Fibroblast of lung (primary cell): ENCODE data around the gene PDCD1LG2. TPM values are rescaled to one million over a fixed set of nuclear protein-coding genes. Genes with fewer than 3 reads are reported as not detected.

Source experiments
- DNase-seq, 2 donors: peaks; one replicate each; pipeline versions ENCODE4 v3.0.0 to v3.0.0-alpha.2; 2010; ENCODE audit warnings: low read depth in 2 of 2
- H2AFZ ChIP-seq: 2 replicates; pipeline ENCODE4 v1.5.1; 2012; ENCODE audit warnings: low read length, control low read depth, inconsistent platforms
- H3K27ac ChIP-seq: 2 replicates; pipeline ENCODE4 v1.5.1; 2011; ENCODE audit warnings: low read length, control low read depth; ENCODE audit not compliant: insufficient read depth
- H3K27me3 ChIP-seq: 2 replicates; pipeline ENCODE4 v1.5.1; 2011; ENCODE audit warnings: mild to moderate bottlenecking, low read length; ENCODE audit not compliant: control insufficient read depth, insufficient read depth
- H3K36me3 ChIP-seq: 2 replicates; pipeline ENCODE4 v1.5.1; 2011; ENCODE audit warnings: low read length; ENCODE audit not compliant: control insufficient read depth, insufficient read depth
- H3K4me1 ChIP-seq: 2 replicates; pipeline ENCODE4 v1.5.1; 2011; ENCODE audit warnings: low read length; ENCODE audit not compliant: control insufficient read depth, insufficient read depth; ENCODE audit errors: extremely low read depth
- H3K4me2 ChIP-seq: 2 replicates; pipeline ENCODE4 v1.5.1; 2011; ENCODE audit warnings: low read length, control low read depth; ENCODE audit not compliant: insufficient read depth; ENCODE audit errors: extremely low read depth
- H3K4me3 ChIP-seq, 4 experiments: fragments of 200-600 bp in 1 of 4; sonication (generic) in 1 of 4; replicated peaks in 1 of 4; 2 replicates each; pipeline ENCODE4 v1.5.1; 2011 to 2016; ENCODE audit warnings: low read length in 4 of 4, low read depth in 3 of 4, mild to moderate bottlenecking in 3 of 4, control low read depth in 2 of 4, inconsistent platforms in 1 of 4, mixed read lengths in 1 of 4; ENCODE audit not compliant: insufficient read depth in 1 of 4; ENCODE audit errors: control extremely low read depth in 1 of 4
- H3K79me2 ChIP-seq: 2 replicates; pipeline ENCODE4 v1.5.1; 2012; ENCODE audit warnings: mild to moderate bottlenecking, low read length, inconsistent platforms; ENCODE audit not compliant: control insufficient read depth, insufficient read depth
- H3K9ac ChIP-seq: 2 replicates; pipeline ENCODE4 v1.5.1; 2011; ENCODE audit warnings: mild to moderate bottlenecking, low read length, control low read depth; ENCODE audit not compliant: insufficient read depth
- H3K9me3 ChIP-seq: 2 replicates; pipeline ENCODE4 v1.5.1; 2012; ENCODE audit warnings: low read depth, low read length; ENCODE audit not compliant: control insufficient read depth, insufficient read depth
- H4K20me1 ChIP-seq: 2 replicates; pipeline ENCODE4 v1.5.1; 2011; ENCODE audit warnings: low read length; ENCODE audit not compliant: control insufficient read depth, insufficient read depth; ENCODE audit errors: extremely low read depth
- EZH2 ChIP-seq: IDR thresholded peaks from 2 replicates; pipeline ENCODE4 v1.5.1; 2012; ENCODE audit warnings: low read length, control low read depth, mild to moderate bottlenecking; ENCODE audit errors: missing control alignments
- polyA plus RNA-seq, 2 donors: library from polyadenylated mRNA; depleted of rRNA in 1 of 2; stranded (reverse) in 1 of 2; unstranded in 1 of 2; fragments of >200 nt; gene quantifications; 2 replicates each; pipeline ENCODE4 v1.2.1, GENCODE V29; 2011 to 2012; ENCODE audit warnings: missing spikeins in 1 of 2
- total RNA-seq: library from RNA; depleted of rRNA; stranded (reverse); fragments of >200 nt; gene quantifications from 2 replicates; pipeline ENCODE4 v1.2.1, GENCODE V29; 2014
- TF ChIP-seq, protein P1 (sequence below), 2 donors: IDR thresholded peaks in 1 of 2; conservative IDR thresholded peaks in 1 of 2; 1 replicate in 1 of 2; 2 replicates in 1 of 2; pipeline ENCODE4 v1.5.1; 2011 to 2012; ENCODE audit warnings: low read length in 2 of 2, control low read depth in 1 of 2, inconsistent platforms in 1 of 2, low read depth in 1 of 2, mild to moderate bottlenecking in 1 of 2

Gene PDCD1LG2
- total and polyA plus RNA-seq, 2 donors (not counting 1 experiment from before 2014, with no cell fraction given), result 6.9 to 16.9 TPM

DNA sequence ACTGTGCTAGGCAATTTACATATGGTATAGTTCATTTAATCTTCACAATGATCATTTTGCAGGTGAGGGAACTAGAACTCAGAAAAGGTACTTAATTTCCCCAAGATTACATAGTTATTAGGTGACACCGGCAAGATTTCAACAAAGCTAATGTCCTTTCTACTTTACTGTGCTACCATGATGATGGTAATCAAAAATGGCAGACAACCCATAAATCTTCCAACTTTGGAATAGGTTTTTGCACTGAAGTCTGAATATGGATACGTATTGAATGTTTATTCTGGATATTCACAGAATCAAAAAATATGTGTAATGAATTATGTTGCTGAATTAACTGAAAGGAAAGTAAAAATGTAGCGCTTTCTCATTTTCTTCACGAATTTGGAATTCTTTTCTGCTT lies 13.8 kb downstream of the PDCD1LG2 start:
- H3K4me1 ChIP-seq, result no peaks in the 10 kb centered on the region
- no peaks in the 10 kb centered on the region for H4K20me1 ChIP-seq
- H3K27me3 ChIP-seq, result no peaks in the 10 kb centered on the region
- no peak overlapping the region for H3K27ac ChIP-seq
- H3K79me2 ChIP-seq, result no peaks in the 10 kb centered on the region
- no peak overlapping the region for H2AFZ ChIP-seq
- no peak for TF ChIP-seq EZH2
- TF ChIP-seq, protein P1, sequence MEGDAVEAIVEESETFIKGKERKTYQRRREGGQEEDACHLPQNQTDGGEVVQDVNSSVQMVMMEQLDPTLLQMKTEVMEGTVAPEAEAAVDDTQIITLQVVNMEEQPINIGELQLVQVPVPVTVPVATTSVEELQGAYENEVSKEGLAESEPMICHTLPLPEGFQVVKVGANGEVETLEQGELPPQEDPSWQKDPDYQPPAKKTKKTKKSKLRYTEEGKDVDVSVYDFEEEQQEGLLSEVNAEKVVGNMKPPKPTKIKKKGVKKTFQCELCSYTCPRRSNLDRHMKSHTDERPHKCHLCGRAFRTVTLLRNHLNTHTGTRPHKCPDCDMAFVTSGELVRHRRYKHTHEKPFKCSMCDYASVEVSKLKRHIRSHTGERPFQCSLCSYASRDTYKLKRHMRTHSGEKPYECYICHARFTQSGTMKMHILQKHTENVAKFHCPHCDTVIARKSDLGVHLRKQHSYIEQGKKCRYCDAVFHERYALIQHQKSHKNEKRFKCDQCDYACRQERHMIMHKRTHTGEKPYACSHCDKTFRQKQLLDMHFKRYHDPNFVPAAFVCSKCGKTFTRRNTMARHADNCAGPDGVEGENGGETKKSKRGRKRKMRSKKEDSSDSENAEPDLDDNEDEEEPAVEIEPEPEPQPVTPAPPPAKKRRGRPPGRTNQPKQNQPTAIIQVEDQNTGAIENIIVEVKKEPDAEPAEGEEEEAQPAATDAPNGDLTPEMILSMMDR (conservative IDR thresholded peaks at IDR 0.05 in 1 of 2, IDR thresholded peaks at IDR 0.05 in 1 of 2; ENCODE audit: low read depth in 1 of 2, low read length in 2 of 2), result no peak
- no peak overlapping the region for H3K4me2 ChIP-seq
- no peaks in the 10 kb centered on the region for H3K9me3 ChIP-seq
- H3K36me3 ChIP-seq, result no peaks in the 10 kb centered on the region
- DNase-seq, result no peak
- no peak overlapping the region for H3K9ac ChIP-seq
- H3K4me3 ChIP-seq, result no peak overlapping the region

DNA sequence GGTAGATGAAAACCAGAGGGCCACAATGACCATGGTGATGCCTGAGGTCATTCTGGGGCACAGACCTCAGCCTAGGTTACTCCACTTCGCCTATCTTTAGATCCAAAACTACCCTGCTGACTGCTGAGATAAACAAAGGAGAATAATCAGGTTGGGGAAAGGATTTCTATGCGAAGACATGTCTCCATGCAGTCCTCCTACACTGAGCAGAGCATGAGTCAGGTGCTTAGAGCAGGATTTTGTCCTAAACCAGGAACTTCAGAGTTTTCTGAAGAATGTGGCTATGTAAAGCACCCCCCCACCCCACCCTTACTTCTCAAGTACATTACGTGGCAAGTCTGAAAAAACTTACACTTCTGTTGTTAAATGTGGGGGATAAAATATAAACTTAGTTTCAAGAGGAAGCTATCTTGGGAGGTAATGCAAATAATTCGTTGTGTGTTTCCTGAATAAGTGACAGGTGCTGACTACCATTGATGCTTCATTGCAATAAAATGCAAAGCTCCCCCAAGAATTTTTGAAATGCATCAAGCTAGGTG lies 19.4 kb downstream of the PDCD1LG2 start:
- no peak overlapping the region for H3K4me2 ChIP-seq
- H3K36me3 ChIP-seq, result no peaks in the 10 kb centered on the region
- H3K27me3 ChIP-seq, result no peaks in the 10 kb centered on the region
- H3K4me3 ChIP-seq, result no peak overlapping the region
- DNase-seq, result peak in 1 of 2 donors; percentile 86
- no peaks in the 10 kb centered on the region for H3K79me2 ChIP-seq
- H2AFZ ChIP-seq, result no peak overlapping the region
- no peaks in the 10 kb centered on the region for H3K4me1 ChIP-seq
- no peaks in the 10 kb centered on the region for H3K9me3 ChIP-seq
- no peak overlapping the region for H3K27ac ChIP-seq
- H3K9ac ChIP-seq, result no peak overlapping the region
- TF ChIP-seq EZH2, result no peak
- TF ChIP-seq, protein P1 (conservative IDR thresholded peaks at IDR 0.05 in 1 of 2, IDR thresholded peaks at IDR 0.05 in 1 of 2; ENCODE audit: low read depth in 1 of 2, low read length in 2 of 2), result no peak
- no peaks in the 10 kb centered on the region for H4K20me1 ChIP-seq

DNA sequence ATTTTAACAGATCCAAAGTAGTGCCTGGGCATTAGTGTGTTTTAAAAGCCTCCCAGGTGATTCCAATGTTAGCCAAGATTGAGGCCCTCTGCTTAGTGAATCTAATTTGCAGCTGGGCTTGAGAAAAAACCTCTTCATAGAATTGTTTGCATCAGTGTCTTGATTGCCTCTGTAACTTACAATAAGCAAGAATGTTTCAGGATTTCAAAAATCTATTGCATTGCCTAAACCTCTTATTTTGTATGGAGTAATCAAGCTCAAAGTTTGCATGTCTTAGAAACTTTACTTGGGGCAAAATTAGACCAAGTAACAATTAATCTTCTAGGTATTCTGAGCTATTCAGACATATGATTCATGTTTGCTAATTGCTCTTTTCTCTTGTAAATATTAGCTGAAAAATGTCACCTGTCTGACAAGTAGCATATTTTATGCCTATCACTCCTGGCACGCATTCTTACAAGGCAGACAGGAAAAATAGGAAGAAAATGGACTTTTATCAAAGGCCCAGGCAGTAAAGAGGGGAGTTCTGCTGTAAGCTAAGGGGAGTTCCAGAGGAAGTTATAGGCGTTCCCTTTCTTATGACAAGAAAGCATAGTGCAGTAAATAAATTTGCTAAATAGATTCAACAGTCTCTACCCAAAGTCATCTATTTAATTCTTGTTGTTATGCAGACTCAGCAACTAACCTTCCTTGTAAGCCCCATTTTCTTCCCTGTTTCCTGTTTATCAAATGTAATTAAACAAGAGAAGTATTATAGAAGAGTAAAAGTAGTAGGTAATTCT lies 21.0 kb downstream of the PDCD1LG2 start:
- no peaks in the 10 kb centered on the region for H3K79me2 ChIP-seq
- DNase-seq, result no peak
- no peak overlapping the region for H2AFZ ChIP-seq
- H3K27me3 ChIP-seq, result no peaks in the 10 kb centered on the region
- H4K20me1 ChIP-seq, result no peaks in the 10 kb centered on the region
- H3K9me3 ChIP-seq, result no peaks in the 10 kb centered on the region
- TF ChIP-seq EZH2, result no peak
- TF ChIP-seq, protein P1 (conservative IDR thresholded peaks at IDR 0.05 in 1 of 2, IDR thresholded peaks at IDR 0.05 in 1 of 2; ENCODE audit: low read depth in 1 of 2, low read length in 2 of 2), result no peak
- H3K27ac ChIP-seq, result no peak overlapping the region
- H3K4me3 ChIP-seq, result no peak overlapping the region
- H3K4me2 ChIP-seq, result no peak overlapping the region
- H3K36me3 ChIP-seq, result no peaks in the 10 kb centered on the region
- H3K9ac ChIP-seq, result no peak overlapping the region
- no peaks in the 10 kb centered on the region for H3K4me1 ChIP-seq
